Neural progenitor cell (in vitro differentiated cells): ENCODE results near the gene PPA2. TPM values are rescaled to one million over a fixed set of nuclear protein-coding genes. Genes with fewer than 3 reads are reported as not detected.

Source experiments
- DNase-seq: peaks from one replicate; pipeline ENCODE4 v3.0.0-alpha.2; 2016; ENCODE audit warnings: low spot score
- H2AFZ ChIP-seq: fragments of 200-600 bp; sonication (generic); replicated peaks from 2 replicates; pipeline ENCODE4 v1.6.1; 2016; ENCODE audit warnings: antibody characterized with exemption
- H3F3A ChIP-seq: fragments of 200-600 bp; sonication (generic); 2 replicates; pipeline ENCODE4 v1.6.1; 2016; ENCODE audit warnings: antibody characterized with exemption, low read depth
- H3K27ac ChIP-seq: fragments of 200-600 bp; sonication (generic); 2 replicates; pipeline ENCODE4 v1.5.1; 2016; ENCODE audit warnings: mild to moderate bottlenecking
- H3K27me3 ChIP-seq: fragments of 200-600 bp; sonication (generic); 2 replicates; pipeline ENCODE4 v1.6.1; 2016; ENCODE audit warnings: mild to moderate bottlenecking, moderate library complexity
- H3K36me3 ChIP-seq: fragments of 200-600 bp; sonication (generic); 2 replicates; pipeline ENCODE4 v1.5.1; 2016
- H3K4me1 ChIP-seq: fragments of 200-600 bp; sonication (generic); 2 replicates; pipeline ENCODE4 v1.6.1; 2016; ENCODE audit warnings: mixed run types
- H3K4me2 ChIP-seq: fragments of 200-600 bp; sonication (generic); 2 replicates; pipeline ENCODE4 v1.6.1; 2016
- H3K4me3 ChIP-seq: fragments of 200-600 bp; sonication (generic); 2 replicates; pipeline ENCODE4 v1.5.1; 2016
- H3K79me2 ChIP-seq: fragments of 200-600 bp; sonication (generic); 2 replicates; pipeline ENCODE4 v1.6.1; 2016; ENCODE audit warnings: low read depth
- H3K9ac ChIP-seq: fragments of 200-600 bp; sonication (generic); 2 replicates; pipeline ENCODE4 v1.6.1; 2016
- H3K9me3 ChIP-seq: fragments of 200-600 bp; sonication (generic); 2 replicates; pipeline ENCODE4 v1.5.1; 2016; ENCODE audit warnings: low read depth
- H4K20me1 ChIP-seq: fragments of 200-600 bp; sonication (generic); 2 replicates; pipeline ENCODE4 v1.6.1; 2016; ENCODE audit warnings: low read depth
- H3K27ac Mint-ChIP-seq: 3 replicates; pipeline ENCODE4 v1.8.0; 2021; ENCODE audit warnings: mixed read lengths
- H3K27me3 Mint-ChIP-seq: 2 replicates; pipeline ENCODE4 v1.8.0; 2022; ENCODE audit warnings: low read depth, mild to moderate bottlenecking, inconsistent platforms, moderate library complexity, mixed read lengths; ENCODE audit not compliant: insufficient read depth
- H3K36me3 Mint-ChIP-seq: 3 replicates; pipeline ENCODE4 v1.8.0; 2021; ENCODE audit warnings: mixed read lengths
- H3K4me1 Mint-ChIP-seq: 3 replicates; pipeline ENCODE4 v1.8.0; 2021; ENCODE audit warnings: mixed read lengths
- H3K4me3 Mint-ChIP-seq: 3 replicates; pipeline ENCODE4 v1.8.0; 2021; ENCODE audit warnings: mild to moderate bottlenecking, moderate library complexity, mixed read lengths
- H3K9me3 Mint-ChIP-seq: 3 replicates; pipeline ENCODE4 v1.8.0; 2020; ENCODE audit warnings: mixed read lengths
- EZH2 ChIP-seq: fragments of 200-600 bp; sonication (generic); IDR thresholded peaks from 2 replicates; pipeline ENCODE4 v1.6.1; 2017; ENCODE audit warnings: antibody characterized with exemption, mild to moderate bottlenecking, moderate library complexity
- EZH2phosphoT487 ChIP-seq: fragments of 200-600 bp; sonication (generic); IDR thresholded peaks from 2 replicates; pipeline ENCODE4 v1.6.1; 2017; ENCODE audit warnings: antibody characterized with exemption
- total RNA-seq: library from RNA; depleted of rRNA; stranded (reverse); fragments of >200 nt; gene quantifications from 2 replicates; pipeline ENCODE4 v1.2.3, GENCODE V29; 2015; ENCODE audit warnings: low replicate concordance
- TF ChIP-seq, protein P1 (sequence below): fragments of 200-600 bp; sonication (generic); IDR thresholded peaks from 2 replicates; pipeline ENCODE4 v1.5.1; 2017; ENCODE audit warnings: antibody characterized with exemption, mild to moderate bottlenecking

The PPA2 gene
- total RNA-seq, 1 donor from 2014 or later: 237 TPM

DNA sequence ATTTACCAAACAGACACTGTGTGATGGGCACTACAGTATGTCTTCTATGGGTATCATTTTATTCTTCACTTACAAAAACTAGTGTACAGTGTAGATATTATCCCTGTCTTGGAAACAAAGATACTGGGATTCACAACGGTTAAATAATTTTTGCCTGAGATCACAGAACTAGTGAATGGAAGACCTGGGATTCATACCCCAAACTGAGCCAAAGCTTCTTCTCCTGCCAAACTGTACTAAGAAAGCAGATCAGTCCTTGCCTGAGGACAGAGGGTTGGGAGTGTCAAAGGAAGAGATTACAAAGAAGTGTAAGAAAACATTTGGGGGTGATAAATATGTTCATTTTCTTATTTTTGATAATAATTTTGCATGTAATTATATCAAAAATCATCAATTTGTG is 43.1 kb downstream of the PPA2 start:
- Histone ChIP-seq H3K79me2 (no peaks in the 10 kb centered on the region), H3K9ac (no peak overlapping the region), H3F3A (no peaks in the 10 kb centered on the region), H3K4me3 (no peak overlapping the region), H3K36me3 (peaks cover 24% of the 10 kb centered on the region), H3K9me3 (no peaks in the 10 kb centered on the region), H3K27ac (no peak overlapping the region), H2AFZ (no peak overlapping the region), H3K27me3 (no peaks in the 10 kb centered on the region), H4K20me1 (no peaks in the 10 kb centered on the region), H3K4me1 (no peaks in the 10 kb centered on the region), H3K4me2 (no peak overlapping the region)
- Mint-ChIP-seq H3K36me3 (peaks cover 50% of the 10 kb centered on the region), H3K27me3 (no peaks in the 10 kb centered on the region), H3K4me3 (no peak overlapping the region), H3K4me1 (no peaks in the 10 kb centered on the region), H3K9me3 (peaks cover 13% of the 10 kb centered on the region), H3K27ac (no peak overlapping the region)
- DNase-seq: no peak
- TF ChIP-seq EZH2 (no peak), EZH2phosphoT487 (no peak)
- TF ChIP-seq, protein P1, sequence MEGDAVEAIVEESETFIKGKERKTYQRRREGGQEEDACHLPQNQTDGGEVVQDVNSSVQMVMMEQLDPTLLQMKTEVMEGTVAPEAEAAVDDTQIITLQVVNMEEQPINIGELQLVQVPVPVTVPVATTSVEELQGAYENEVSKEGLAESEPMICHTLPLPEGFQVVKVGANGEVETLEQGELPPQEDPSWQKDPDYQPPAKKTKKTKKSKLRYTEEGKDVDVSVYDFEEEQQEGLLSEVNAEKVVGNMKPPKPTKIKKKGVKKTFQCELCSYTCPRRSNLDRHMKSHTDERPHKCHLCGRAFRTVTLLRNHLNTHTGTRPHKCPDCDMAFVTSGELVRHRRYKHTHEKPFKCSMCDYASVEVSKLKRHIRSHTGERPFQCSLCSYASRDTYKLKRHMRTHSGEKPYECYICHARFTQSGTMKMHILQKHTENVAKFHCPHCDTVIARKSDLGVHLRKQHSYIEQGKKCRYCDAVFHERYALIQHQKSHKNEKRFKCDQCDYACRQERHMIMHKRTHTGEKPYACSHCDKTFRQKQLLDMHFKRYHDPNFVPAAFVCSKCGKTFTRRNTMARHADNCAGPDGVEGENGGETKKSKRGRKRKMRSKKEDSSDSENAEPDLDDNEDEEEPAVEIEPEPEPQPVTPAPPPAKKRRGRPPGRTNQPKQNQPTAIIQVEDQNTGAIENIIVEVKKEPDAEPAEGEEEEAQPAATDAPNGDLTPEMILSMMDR: no peak

DNA sequence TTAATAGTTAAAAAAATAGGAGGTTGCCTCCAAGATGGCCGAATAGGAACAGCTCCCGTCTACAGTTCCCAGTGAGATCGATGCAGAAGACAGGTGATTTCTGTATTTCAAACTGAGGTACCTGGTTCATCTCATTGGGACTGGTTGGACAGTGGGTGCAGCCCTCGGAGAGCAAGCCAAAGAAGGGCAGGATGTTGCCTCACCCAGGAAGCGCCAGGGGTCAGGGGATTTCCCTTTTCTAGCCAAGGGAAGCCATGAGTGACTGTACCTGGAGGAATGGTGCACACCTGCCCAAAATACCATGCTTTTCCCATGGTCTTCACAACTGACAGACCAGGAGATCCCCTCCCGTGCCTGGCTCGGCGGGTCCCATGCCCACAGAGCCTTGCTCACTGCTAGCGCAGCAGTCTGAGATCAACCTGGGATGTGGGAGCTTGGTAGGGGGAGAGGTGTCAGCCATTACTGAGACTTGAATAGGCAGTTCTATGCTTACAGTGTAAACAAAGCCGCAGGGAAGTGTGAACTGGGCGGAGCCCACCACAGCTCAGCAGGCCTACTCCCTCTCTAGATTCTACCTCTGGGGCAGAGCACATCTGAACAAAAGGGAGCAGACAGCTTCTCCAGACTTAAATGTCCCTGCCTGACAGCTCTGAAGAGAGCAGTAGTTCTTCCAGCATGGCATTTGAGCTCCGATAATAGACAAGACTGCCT is 47.5 kb downstream of the PPA2 start:
- Mint-ChIP-seq H3K4me3 (no peak overlapping the region), H3K27me3 (no peaks in the 10 kb centered on the region), H3K9me3 (peaks cover 15% of the 10 kb centered on the region), H3K36me3 (peaks cover 47% of the 10 kb centered on the region), H3K27ac (no peak overlapping the region), H3K4me1 (no peaks in the 10 kb centered on the region)
- TF ChIP-seq, protein P1: no peak
- TF ChIP-seq EZH2 (no peak), EZH2phosphoT487 (no peak)
- H3K27me3 ChIP-seq: no peaks in the 10 kb centered on the region
- no peak for DNase-seq
- H3K9ac ChIP-seq: no peak overlapping the region
- H3K4me2 ChIP-seq: no peak overlapping the region
- peaks cover 3% of the 10 kb centered on the region for H3F3A ChIP-seq
- H3K79me2 ChIP-seq: no peaks in the 10 kb centered on the region
- H3K27ac ChIP-seq: no peak overlapping the region
- H3K4me1 ChIP-seq: no peaks in the 10 kb centered on the region
- H4K20me1 ChIP-seq: no peaks in the 10 kb centered on the region
- peaks cover 20% of the 10 kb centered on the region for H3K36me3 ChIP-seq
- no peak overlapping the region for H2AFZ ChIP-seq
- H3K4me3 ChIP-seq: no peak overlapping the region
- no peaks in the 10 kb centered on the region for H3K9me3 ChIP-seq

DNA sequence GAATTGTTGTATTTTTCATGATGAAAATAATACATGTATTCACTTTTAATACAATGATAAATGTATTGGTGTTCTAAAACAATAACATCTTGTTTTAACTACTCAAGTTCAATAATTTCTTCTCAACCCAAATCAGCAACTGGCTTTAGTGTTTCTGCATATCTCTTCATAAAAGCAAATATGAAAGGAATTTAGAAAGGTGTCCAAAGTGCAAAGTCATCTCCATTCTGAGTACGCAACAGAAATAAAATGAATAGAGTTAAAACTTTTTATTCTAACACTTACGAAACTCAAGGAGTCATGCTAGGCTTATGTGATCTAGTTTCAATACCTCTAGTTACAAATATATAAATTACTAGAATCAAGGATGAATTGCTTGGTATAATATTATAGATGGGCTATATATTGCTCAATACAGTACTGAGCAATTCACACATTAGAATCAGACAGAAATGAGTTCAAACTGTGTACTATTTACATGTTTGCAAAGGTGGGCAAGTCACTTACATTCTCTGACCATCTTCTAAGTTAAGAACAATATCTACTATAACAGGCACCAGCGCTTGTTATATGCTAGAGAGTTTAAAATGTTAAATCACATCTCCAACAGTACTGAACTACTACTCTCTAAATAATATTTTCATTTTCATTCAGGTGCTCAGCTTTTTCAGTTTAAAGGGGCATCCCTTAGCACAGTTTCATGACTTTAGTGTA is 51.5 kb downstream of the PPA2 start:
- Histone ChIP-seq H3F3A (peaks cover 3% of the 10 kb centered on the region), H2AFZ (no peak overlapping the region), H3K4me2 (no peak overlapping the region), H3K9me3 (no peaks in the 10 kb centered on the region), H4K20me1 (no peaks in the 10 kb centered on the region), H3K79me2 (no peaks in the 10 kb centered on the region), H3K9ac (no peak overlapping the region), H3K27me3 (no peaks in the 10 kb centered on the region), H3K4me3 (no peak overlapping the region), H3K36me3 (peaks cover 9% of the 10 kb centered on the region), H3K4me1 (no peaks in the 10 kb centered on the region), H3K27ac (no peak overlapping the region)
- Mint-ChIP-seq H3K27ac (no peak overlapping the region), H3K27me3 (peaks cover 3% of the 10 kb centered on the region), H3K4me1 (no peaks in the 10 kb centered on the region), H3K9me3 (peaks cover 10% of the 10 kb centered on the region), H3K36me3 (peaks cover 34% of the 10 kb centered on the region), H3K4me3 (no peak overlapping the region)
- no peak for DNase-seq
- TF ChIP-seq EZH2phosphoT487 (no peak), EZH2 (no peak)
- TF ChIP-seq, protein P1: no peak
